Measurements from ENCODE around the gene TM4SF5.

GRCh38 chr17:4743216-4743615 is 28.5 kb upstream of the TM4SF5 start:
- TF ChIP-seq GATA3 (IDR thresholded peaks at IDR 0.05; ENCODE audit: low read depth, low read length): no peak
- TF ChIP-seq GATA2 (IDR thresholded peaks at IDR 0.05; ENCODE audit: low read depth, low read length): no peak
